Measurements from ENCODE around the gene PLSCR4.

- no peak for TF ChIP-seq CTCF (IDR thresholded peaks at IDR 0.05)
- no peak for TF ChIP-seq POLR2A (IDR thresholded peaks at IDR 0.05)
Observed at GRCh38 chr3:146177519-146177918, 73.4 kb downstream of the PLSCR4 start.

Data from heart left ventricle (tissue), 13 donors.